Tibial nerve (tissue), 4 donors: Measurements from ENCODE around the gene NPLOC4. TPM values are rescaled to one million over a fixed set of nuclear protein-coding genes. Genes with fewer than 3 reads are reported as not detected.
A peak's percentile ranks its signal among the peaks of the same experiment; 100 is the strongest.

Source experiments
- DNase-seq, 2 donors: peaks; one replicate each; pipeline ENCODE4 v3.0.0-alpha.2; 2019; ENCODE audit warnings: low spot score in 2 of 2
- H3K27ac ChIP-seq, 4 donors: fragments of 200-600 bp; sonication (generic) in 3 of 4; one replicate each; pipeline ENCODE4 v1.5.1; 2017 to 2019; ENCODE audit warnings: mild to moderate bottlenecking in 1 of 4
- H3K27me3 ChIP-seq, 2 donors: fragments of 200-600 bp; sonication (generic) in 1 of 2; one replicate each; pipeline versions ENCODE4 v1.5.1 to v1.6.0; 2017 to 2019
- H3K36me3 ChIP-seq, 3 donors: fragments of 200-600 bp; sonication (generic); one replicate each; pipeline ENCODE4 v1.5.1; 2018 to 2019
- H3K4me1 ChIP-seq, 4 donors: fragments of 200-600 bp; sonication (generic) in 3 of 4; one replicate each; pipeline ENCODE4 v1.5.1; 2017 to 2019
- H3K4me3 ChIP-seq, 4 donors: fragments of 200-600 bp; sonication (generic) in 3 of 4; one replicate each; pipeline ENCODE4 v1.5.1; 2017 to 2019; ENCODE audit warnings: mild to moderate bottlenecking in 1 of 4, moderate library complexity in 1 of 4
- H3K9me3 ChIP-seq, 4 donors: fragments of 200-600 bp; sonication (generic) in 3 of 4; one replicate each; pipeline ENCODE4 v1.5.1; 2017 to 2019
- EP300 ChIP-seq, 2 donors: sonication (generic); formaldehyde crosslinking; IDR thresholded peaks; one replicate each; pipeline ENCODE4 v1.6.1; 2017; ENCODE audit warnings: antibody characterized with exemption in 2 of 2, mild to moderate bottlenecking in 1 of 2
- POLR2A ChIP-seq, 2 donors: fragments of 450-650 bp; IDR thresholded peaks; one replicate each; pipeline ENCODE4 v1.6.1; 2017; ENCODE audit warnings: antibody characterized with exemption in 2 of 2, mild to moderate bottlenecking in 2 of 2, moderate library complexity in 2 of 2
- WGBS, 2 donors: methylation state at CpG; one replicate each; pipeline ENCODE4 v1.1.5; 2018; 5-methylcytosine and 5-hydroxymethylcytosine counted together
- total RNA-seq, 4 donors: library from RNA; depleted of rRNA; stranded (reverse); fragments of >200 nt; gene quantifications; one replicate each; pipeline ENCODE4 v1.1.0, GENCODE V29; 2016
- TF ChIP-seq, protein P1 (sequence below), 5 experiments: fragments of 200-600 bp in 3 of 5; fragments of 450-650 bp in 2 of 5; sonication (generic) in 3 of 5; IDR thresholded peaks; one replicate each; pipeline ENCODE4 v1.5.1; 2016 to 2019; ENCODE audit warnings: antibody characterized with exemption in 5 of 5, mild to moderate bottlenecking in 3 of 5, moderate library complexity in 2 of 5

NPLOC4 gene
- total RNA-seq, 4 donors from 2014 or later = 51.1 to 79.2 (median 62.1) TPM

DNA sequence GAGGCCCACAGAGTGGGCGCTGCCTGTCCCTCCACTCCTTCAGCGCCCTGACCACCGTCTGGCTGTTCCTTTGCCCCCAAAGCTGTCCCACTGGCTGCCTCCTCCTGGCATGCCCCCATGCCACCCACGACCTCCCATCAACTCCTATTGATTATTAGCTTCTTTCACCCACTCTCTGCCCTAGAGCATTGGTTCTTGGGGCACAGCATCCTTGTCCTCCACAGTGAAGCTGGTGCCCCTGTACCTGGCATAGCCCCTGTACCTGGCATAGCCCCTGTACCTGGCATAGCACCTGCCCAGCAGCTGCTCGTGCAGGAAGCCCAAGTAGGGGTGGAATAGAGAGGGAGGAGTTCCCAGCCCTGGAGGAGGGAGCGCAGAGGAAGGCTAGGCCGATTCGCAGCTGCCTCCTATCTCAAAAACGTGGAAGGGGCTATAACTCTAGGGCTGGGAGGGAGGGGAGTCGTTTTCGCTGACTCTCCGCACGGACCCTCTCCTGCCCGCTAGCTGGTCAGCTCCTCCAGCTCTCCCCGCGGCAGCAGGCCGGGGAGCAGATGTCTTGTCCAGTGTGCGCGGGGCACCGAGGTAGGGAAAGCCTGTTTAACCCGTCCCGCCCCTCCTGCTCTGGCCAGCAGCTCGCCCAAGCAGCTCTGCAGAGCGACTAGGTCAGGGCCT lies 118.7 kb downstream of the NPLOC4 start:
- Histone ChIP-seq H3K27ac (peak overlapping the region in 3 of 4 donors; percentile 96 to 100 (median 100)), H3K4me3 (peak overlapping the region; percentile 28 to 75 (median 44)), H3K4me1 (peaks cover 0 to 56% (median 48%) of the 10 kb centered on the region in 4 donors), H3K36me3 (no peaks in the 10 kb centered on the region), H3K27me3 (peaks cover 0 to 7% of the 10 kb centered on the region in 2 donors), H3K9me3 (no peaks in the 10 kb centered on the region)
- WGBS, 2 donors = 23 to 39% methylated on average over 17 to 24 of the region's 24 CpGs
- DNase-seq = no peak
- TF ChIP-seq EP300 (IDR thresholded peaks at IDR 0.05) (no peak), POLR2A (IDR thresholded peaks at IDR 0.05) (no peak)
- TF ChIP-seq, protein P1, sequence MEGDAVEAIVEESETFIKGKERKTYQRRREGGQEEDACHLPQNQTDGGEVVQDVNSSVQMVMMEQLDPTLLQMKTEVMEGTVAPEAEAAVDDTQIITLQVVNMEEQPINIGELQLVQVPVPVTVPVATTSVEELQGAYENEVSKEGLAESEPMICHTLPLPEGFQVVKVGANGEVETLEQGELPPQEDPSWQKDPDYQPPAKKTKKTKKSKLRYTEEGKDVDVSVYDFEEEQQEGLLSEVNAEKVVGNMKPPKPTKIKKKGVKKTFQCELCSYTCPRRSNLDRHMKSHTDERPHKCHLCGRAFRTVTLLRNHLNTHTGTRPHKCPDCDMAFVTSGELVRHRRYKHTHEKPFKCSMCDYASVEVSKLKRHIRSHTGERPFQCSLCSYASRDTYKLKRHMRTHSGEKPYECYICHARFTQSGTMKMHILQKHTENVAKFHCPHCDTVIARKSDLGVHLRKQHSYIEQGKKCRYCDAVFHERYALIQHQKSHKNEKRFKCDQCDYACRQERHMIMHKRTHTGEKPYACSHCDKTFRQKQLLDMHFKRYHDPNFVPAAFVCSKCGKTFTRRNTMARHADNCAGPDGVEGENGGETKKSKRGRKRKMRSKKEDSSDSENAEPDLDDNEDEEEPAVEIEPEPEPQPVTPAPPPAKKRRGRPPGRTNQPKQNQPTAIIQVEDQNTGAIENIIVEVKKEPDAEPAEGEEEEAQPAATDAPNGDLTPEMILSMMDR (IDR thresholded peaks at IDR 0.05) = no peak

DNA sequence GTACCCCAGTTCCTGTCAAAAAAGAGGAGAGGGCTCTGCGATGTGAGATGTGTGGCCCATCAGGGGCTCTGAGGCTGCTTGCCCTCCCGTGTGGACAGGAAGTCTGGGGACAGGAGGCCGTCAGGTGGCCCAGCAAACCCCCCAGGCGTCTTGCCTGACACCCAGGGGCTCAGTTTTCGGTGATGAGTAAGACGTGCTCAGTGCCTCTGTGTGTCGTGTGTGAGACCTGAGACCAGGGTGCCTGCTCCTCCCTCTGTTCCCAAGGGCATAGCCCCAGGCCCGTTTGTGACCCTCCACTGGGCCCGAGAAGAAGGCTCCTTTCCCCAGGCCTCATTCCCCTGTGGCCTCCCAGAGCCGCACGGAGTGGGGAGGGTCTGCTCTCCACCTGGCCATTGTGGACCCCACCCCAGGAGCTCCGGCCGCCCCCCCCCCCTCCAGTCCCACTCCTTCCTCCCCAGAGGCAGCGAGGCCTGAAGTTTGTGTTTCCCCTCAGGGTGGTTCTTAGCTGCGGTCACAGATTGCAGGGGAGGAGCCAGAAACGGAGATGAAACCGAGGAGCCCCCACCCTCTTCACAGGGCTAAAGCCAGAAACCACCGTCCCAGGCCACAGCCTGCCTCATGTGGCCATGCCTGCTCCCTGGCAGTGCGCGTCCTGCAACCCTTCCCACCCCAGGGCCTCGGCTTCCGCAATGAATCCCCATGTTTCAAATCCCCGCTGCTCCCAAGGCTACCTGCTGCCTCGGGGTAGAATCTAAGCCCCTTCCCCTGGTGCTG lies 119.4 kb downstream of the NPLOC4 start:
- DNase-seq = no peak
- TF ChIP-seq POLR2A (IDR thresholded peaks at IDR 0.05) (no peak), EP300 (IDR thresholded peaks at IDR 0.05) (no peak)
- TF ChIP-seq, protein P1 (IDR thresholded peaks at IDR 0.05) = no peak
- Histone ChIP-seq H3K27me3 (no peaks in the 10 kb centered on the region), H3K27ac (peak overlapping the region in 3 of 4 donors; percentile 96 to 100 (median 100)), H3K9me3 (no peaks in the 10 kb centered on the region), H3K36me3 (no peaks in the 10 kb centered on the region), H3K4me1 (peaks cover 0 to 53% (median 48%) of the 10 kb centered on the region in 4 donors), H3K4me3 (peak overlapping the region in 1 of 4 donors; percentile 95)
- 51 to 57% methylated on average over 19 to 20 of the region's 24 CpGs for WGBS, 2 donors

DNA sequence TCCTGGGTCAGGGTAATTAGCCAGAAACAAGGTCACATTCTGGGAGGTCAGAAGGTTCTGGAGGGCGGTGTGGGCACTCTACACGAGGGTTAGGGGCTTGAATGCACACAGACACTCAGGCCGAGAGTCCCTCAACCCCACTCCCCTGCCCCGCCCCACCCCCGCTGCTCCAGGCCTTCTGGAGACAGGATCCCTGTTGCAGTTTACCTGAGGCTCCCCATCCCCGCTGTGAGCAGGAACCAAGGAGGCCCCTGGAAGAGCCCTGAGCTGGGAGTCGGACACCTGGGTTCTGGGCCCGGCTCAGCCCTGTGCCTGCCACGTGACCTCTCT lies 119.9 kb downstream of the NPLOC4 start:
- peak overlapping the region in 3 of 4 donors; percentile 96 to 100 (median 100) for H3K27ac ChIP-seq
- no peaks in the 10 kb centered on the region for H3K27me3 ChIP-seq
- WGBS, 2 donors = 66 to 88% methylated on average over 7 to 9 of the region's 9 CpGs
- no peak for TF ChIP-seq POLR2A (IDR thresholded peaks at IDR 0.05)
- TF ChIP-seq EP300 (IDR thresholded peaks at IDR 0.05) = no peak
- TF ChIP-seq, protein P1 (IDR thresholded peaks at IDR 0.05) = no peak
- no peak for DNase-seq
- H3K36me3 ChIP-seq = peaks cover 0 to 4% (median 2%) of the 10 kb centered on the region in 3 donors
- H3K9me3 ChIP-seq = no peaks in the 10 kb centered on the region
- H3K4me1 ChIP-seq = peaks cover 0 to 53% (median 48%) of the 10 kb centered on the region in 4 donors
- peak overlapping the region in 1 of 4 donors; percentile 95 for H3K4me3 ChIP-seq

DNA sequence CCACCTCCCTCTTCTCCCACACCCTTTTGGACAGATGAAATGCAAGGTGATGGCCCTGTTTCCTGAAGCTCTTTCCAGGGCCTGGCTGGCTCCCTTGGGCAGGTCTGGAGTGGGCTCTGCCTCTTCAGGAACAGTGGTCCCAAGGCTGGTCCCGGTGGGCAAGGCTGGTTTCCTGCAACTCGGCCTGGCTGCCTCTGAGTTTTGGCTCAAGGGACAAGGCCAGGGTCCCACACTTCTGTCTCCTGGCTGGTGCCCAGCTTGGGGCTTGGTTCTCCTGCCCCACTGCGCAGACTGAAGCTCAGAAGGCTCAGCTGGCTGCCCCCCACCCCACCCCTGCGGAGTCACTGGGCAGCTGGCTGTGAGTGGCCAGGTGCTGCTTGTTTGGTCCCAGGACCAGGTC lies 120.5 kb downstream of the NPLOC4 start:
- peak overlapping the region in 3 of 4 donors; percentile 96 to 100 (median 100) for H3K27ac ChIP-seq
- 68 to 100% methylated on average over 2 to 4 of the region's 4 CpGs for WGBS, 2 donors

More for the DNA sequence above, 120.5 kb downstream of the NPLOC4 start:
- TF ChIP-seq POLR2A (IDR thresholded peaks at IDR 0.05) (no peak), EP300 (IDR thresholded peaks at IDR 0.05) (no peak)
- TF ChIP-seq, protein P1 (IDR thresholded peaks at IDR 0.05) = no peak
- H3K9me3 ChIP-seq = no peaks in the 10 kb centered on the region
- peak overlapping the region in 2 of 4 donors; percentile 90 to 95 for H3K4me3 ChIP-seq
- peaks cover 0 to 10% (median 7%) of the 10 kb centered on the region in 3 donors for H3K36me3 ChIP-seq
- no peaks in the 10 kb centered on the region for H3K27me3 ChIP-seq
- peaks cover 0 to 53% (median 48%) of the 10 kb centered on the region in 4 donors for H3K4me1 ChIP-seq
- no peak for DNase-seq
